ENCODE measurements around the gene FYN. TPM values are rescaled to one million over a fixed set of nuclear protein-coding genes. Genes with fewer than 3 reads are reported as not detected.

FYN gene
- total RNA-seq, 4 donors from 2014 or later: 56.3 to 96.4 (median 81.8) TPM

GRCh38 chr6:111844921-111845320 lies 28.3 kb downstream of the FYN start:
- H3K4me3 ChIP-seq (ENCODE audit: low read depth, poor library complexity, severe bottlenecking): no peak overlapping the region
- 76 to 77% methylated on average over 2 of the region's 2 CpGs for WGBS, 2 donors
- intact Hi-C loops (cut with DNase I; ENCODE audit: low total_unique reads): no loop called here
- TF ChIP-seq POLR2A (IDR thresholded peaks at IDR 0.05): no peak
- TF ChIP-seq, protein P1, sequence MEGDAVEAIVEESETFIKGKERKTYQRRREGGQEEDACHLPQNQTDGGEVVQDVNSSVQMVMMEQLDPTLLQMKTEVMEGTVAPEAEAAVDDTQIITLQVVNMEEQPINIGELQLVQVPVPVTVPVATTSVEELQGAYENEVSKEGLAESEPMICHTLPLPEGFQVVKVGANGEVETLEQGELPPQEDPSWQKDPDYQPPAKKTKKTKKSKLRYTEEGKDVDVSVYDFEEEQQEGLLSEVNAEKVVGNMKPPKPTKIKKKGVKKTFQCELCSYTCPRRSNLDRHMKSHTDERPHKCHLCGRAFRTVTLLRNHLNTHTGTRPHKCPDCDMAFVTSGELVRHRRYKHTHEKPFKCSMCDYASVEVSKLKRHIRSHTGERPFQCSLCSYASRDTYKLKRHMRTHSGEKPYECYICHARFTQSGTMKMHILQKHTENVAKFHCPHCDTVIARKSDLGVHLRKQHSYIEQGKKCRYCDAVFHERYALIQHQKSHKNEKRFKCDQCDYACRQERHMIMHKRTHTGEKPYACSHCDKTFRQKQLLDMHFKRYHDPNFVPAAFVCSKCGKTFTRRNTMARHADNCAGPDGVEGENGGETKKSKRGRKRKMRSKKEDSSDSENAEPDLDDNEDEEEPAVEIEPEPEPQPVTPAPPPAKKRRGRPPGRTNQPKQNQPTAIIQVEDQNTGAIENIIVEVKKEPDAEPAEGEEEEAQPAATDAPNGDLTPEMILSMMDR (IDR thresholded peaks at IDR 0.05): no peak
- DNase-seq (ENCODE audit: low spot score in 2 of 2): no peak

DNA sequence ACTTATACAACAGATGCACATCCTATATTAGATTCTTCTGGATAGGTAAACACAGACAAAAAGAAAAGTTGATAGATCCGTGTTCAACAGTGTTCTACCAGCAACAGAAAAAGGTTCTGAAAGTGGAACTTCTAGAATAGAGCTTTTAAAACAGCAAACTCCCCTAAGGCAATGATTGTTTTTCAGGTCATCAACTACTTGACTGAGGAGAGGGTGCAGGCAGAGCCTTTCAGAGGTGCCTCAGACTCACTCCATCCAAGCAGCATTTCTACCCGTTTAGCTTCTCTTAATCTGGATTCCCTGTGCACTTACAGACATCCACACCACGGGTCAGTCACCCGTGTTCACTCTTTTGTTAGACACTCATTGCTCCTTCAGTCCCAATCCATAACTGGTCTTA lies 28.9 kb downstream of the FYN start:
- 67 to 82% methylated on average over 4 of the region's 4 CpGs for WGBS, 2 donors
- intact Hi-C loops (cut with DNase I; ENCODE audit: low total_unique reads): no loop called here
- DNase-seq (ENCODE audit: low spot score in 2 of 2): no peak
- TF ChIP-seq POLR2A (IDR thresholded peaks at IDR 0.05): no peak
- TF ChIP-seq, protein P1 (IDR thresholded peaks at IDR 0.05): no peak
- H3K4me3 ChIP-seq (ENCODE audit: low read depth, poor library complexity, severe bottlenecking): no peak overlapping the region

- 85 to 95% methylated on average over 7 of the region's 7 CpGs for WGBS, 2 donors
- TF ChIP-seq POLR2A (IDR thresholded peaks at IDR 0.05): no peak
- TF ChIP-seq, protein P1 (IDR thresholded peaks at IDR 0.05): no peak
- intact Hi-C loops (cut with DNase I; ENCODE audit: low total_unique reads): no loop called here
- DNase-seq (ENCODE audit: low spot score in 2 of 2): no peak
- no peak overlapping the region for H3K4me3 ChIP-seq (ENCODE audit: low read depth, poor library complexity, severe bottlenecking)
Measured at GRCh38 chr6:111843347-111844147, 29.7 kb downstream of the FYN start.

GRCh38 chr6:111842891-111843290 lies 30.4 kb downstream of the FYN start:
- intact Hi-C loops (cut with DNase I; ENCODE audit: low total_unique reads): no loop called here
- WGBS, 2 donors: 69 to 75% methylated on average over 4 of the region's 4 CpGs
- DNase-seq (ENCODE audit: low spot score in 2 of 2): no peak
- TF ChIP-seq, protein P1 (IDR thresholded peaks at IDR 0.05): no peak
- no peak for TF ChIP-seq POLR2A (IDR thresholded peaks at IDR 0.05)
- no peak overlapping the region for H3K4me3 ChIP-seq (ENCODE audit: low read depth, poor library complexity, severe bottlenecking)

DNA sequence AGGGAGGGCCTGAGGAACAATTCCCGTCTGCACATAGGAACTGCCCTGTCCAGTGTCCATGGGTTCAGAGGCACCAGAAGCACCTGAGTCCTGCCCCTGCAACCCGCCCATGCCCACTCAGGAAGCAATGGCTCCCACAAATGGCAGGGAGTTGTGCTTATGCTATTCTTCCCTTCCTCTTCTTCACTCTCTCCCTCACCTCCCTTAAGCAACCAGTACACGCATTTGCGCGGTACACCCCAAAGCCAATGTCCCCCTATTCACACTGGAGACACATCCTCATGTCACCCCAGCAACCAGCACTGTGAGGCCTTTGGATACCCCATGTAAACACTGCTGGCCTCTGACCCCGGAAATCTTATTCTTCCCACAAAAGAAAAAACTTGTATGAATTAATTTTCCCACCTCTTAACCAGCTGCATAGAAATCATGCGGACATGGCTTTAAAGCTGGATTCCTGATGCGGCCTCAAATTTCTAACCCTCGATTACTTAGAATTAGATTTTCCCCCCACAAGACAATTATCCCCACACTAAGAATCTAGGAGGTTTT lies 30.9 kb downstream of the FYN start:
- DNase-seq (ENCODE audit: low spot score in 2 of 2): no peak
- TF ChIP-seq, protein P1 (IDR thresholded peaks at IDR 0.05): no peak
- no peak for TF ChIP-seq POLR2A (IDR thresholded peaks at IDR 0.05)
- no peak overlapping the region for H3K4me3 ChIP-seq (ENCODE audit: low read depth, poor library complexity, severe bottlenecking)
- intact Hi-C loops (cut with DNase I; ENCODE audit: low total_unique reads): no loop called here
- WGBS, 2 donors: 85 to 88% methylated on average over 9 of the region's 9 CpGs
